CD14-positive monocyte (primary cell): ENCODE results near the gene CCDC33. TPM values are rescaled to one million over a fixed set of nuclear protein-coding genes. Genes with fewer than 3 reads are reported as not detected.

Experiments used
- DNase-seq, 3 donors: peaks; one replicate each; pipeline ENCODE4 v3.0.0-alpha.2; 2011 to 2022
- H2AFZ ChIP-seq: 2 replicates; pipeline ENCODE4 v1.6.0; 2012; ENCODE audit warnings: mild to moderate bottlenecking, low read depth, low read length, inconsistent platforms; ENCODE audit not compliant: insufficient read depth, poor library complexity, severe bottlenecking
- H3K27ac ChIP-seq, 2 donors: 1 replicate in 1 of 2; 2 replicates in 1 of 2; pipeline ENCODE4 v1.5.1; 2012 to 2013; ENCODE audit warnings: low read length in 2 of 2, control low read depth in 1 of 2, inconsistent platforms in 1 of 2, low read depth in 1 of 2, mild to moderate bottlenecking in 1 of 2
- H3K27me3 ChIP-seq, 2 donors: one replicate each; pipeline versions ENCODE4 v1.6.0 to v1.6.1; 2011 to 2013; ENCODE audit warnings: low read length in 2 of 2; ENCODE audit not compliant: control insufficient read depth in 2 of 2, insufficient read depth in 2 of 2
- H3K36me3 ChIP-seq, 2 donors: replicated peaks in 1 of 2; 1 replicate in 1 of 2; 2 replicates in 1 of 2; pipeline versions ENCODE4 v1.5.1 to v1.6.1; 2012 to 2013; ENCODE audit warnings: low read length in 2 of 2, control low read depth in 1 of 2, inconsistent platforms in 1 of 2, mild to moderate bottlenecking in 1 of 2; ENCODE audit not compliant: insufficient read depth in 2 of 2, control insufficient read depth in 1 of 2
- H3K4me1 ChIP-seq, 2 donors: 1 replicate in 1 of 2; 2 replicates in 1 of 2; pipeline versions ENCODE4 v1.5.1 to v1.6.1; 2012 to 2013; ENCODE audit warnings: low read length in 2 of 2, control low read depth in 1 of 2, inconsistent platforms in 1 of 2, mild to moderate bottlenecking in 1 of 2, moderate library complexity in 1 of 2; ENCODE audit not compliant: insufficient read depth in 2 of 2, control insufficient read depth in 1 of 2
- H3K4me2 ChIP-seq: replicated peaks from 2 replicates; pipeline ENCODE3; 2012; ENCODE audit warnings: low read length, moderate library complexity, mild to moderate bottlenecking; ENCODE audit not compliant: poor library complexity, severe bottlenecking; ENCODE audit errors: extremely low read depth
- H3K4me3 ChIP-seq, 3 experiments: fragments of 200-600 bp in 1 of 3; sonication (generic) in 1 of 3; replicated peaks in 1 of 3; 1 replicate in 2 of 3; 2 replicates in 1 of 3; pipeline ENCODE4 v1.5.1; 2011 to 2013; ENCODE audit warnings: low read length in 3 of 3, mild to moderate bottlenecking in 3 of 3, control low read depth in 2 of 3, low read depth in 2 of 3, inconsistent platforms in 1 of 3, moderate library complexity in 1 of 3
- H3K79me2 ChIP-seq: 2 replicates; pipeline ENCODE4 v1.6.0; 2012; ENCODE audit warnings: mild to moderate bottlenecking, control low read depth, inconsistent platforms, low read length, moderate library complexity; ENCODE audit not compliant: insufficient read depth
- H3K9ac ChIP-seq: 2 replicates; pipeline ENCODE4 v1.6.0; 2017; ENCODE audit warnings: low read length, mild to moderate bottlenecking; ENCODE audit not compliant: insufficient read depth, poor library complexity, severe bottlenecking
- H3K9me3 ChIP-seq, 2 donors: replicated peaks in 1 of 2; 1 replicate in 1 of 2; 2 replicates in 1 of 2; pipeline versions ENCODE4 v1.5.1 to v1.6.1; 2012 to 2013; ENCODE audit warnings: low read length in 2 of 2, control low read depth in 1 of 2; ENCODE audit not compliant: control insufficient read depth in 1 of 2, insufficient read depth in 1 of 2
- H4K20me1 ChIP-seq: 2 replicates; pipeline ENCODE4 v1.6.0; 2012; ENCODE audit warnings: mild to moderate bottlenecking, low read length, control low read depth, moderate library complexity; ENCODE audit not compliant: insufficient read depth
- H3K27ac Mint-ChIP-seq, 7 donors: one replicate each; pipeline ENCODE4 v1.8.0; 2020; ENCODE audit warnings: mild to moderate bottlenecking in 7 of 7, mixed read lengths in 7 of 7, moderate library complexity in 6 of 7, inconsistent platforms in 2 of 7
- H3K27me3 Mint-ChIP-seq, 3 donors: one replicate each; pipeline ENCODE4 v1.8.0; 2021 to 2022; ENCODE audit warnings: low read depth in 3 of 3, mild to moderate bottlenecking in 3 of 3, mixed read lengths in 3 of 3, moderate library complexity in 3 of 3, inconsistent platforms in 1 of 3
- H3K36me3 Mint-ChIP-seq, 2 donors: one replicate each; pipeline ENCODE4 v1.8.0; 2020; ENCODE audit warnings: mixed read lengths in 2 of 2, inconsistent platforms in 1 of 2, mild to moderate bottlenecking in 1 of 2
- H3K4me1 Mint-ChIP-seq: one replicate; pipeline ENCODE4 v1.8.0; 2020; ENCODE audit warnings: mild to moderate bottlenecking, mixed read lengths
- H3K4me3 Mint-ChIP-seq, 2 donors: one replicate each; pipeline ENCODE4 v1.8.0; 2020; ENCODE audit warnings: mild to moderate bottlenecking in 2 of 2, mixed read lengths in 2 of 2, moderate library complexity in 1 of 2
- H3K9me3 Mint-ChIP-seq, 7 donors: one replicate each; pipeline ENCODE4 v1.8.0; 2020 to 2022; ENCODE audit warnings: mixed read lengths in 7 of 7, mild to moderate bottlenecking in 6 of 7, moderate library complexity in 6 of 7, inconsistent platforms in 2 of 7
- WGBS: methylation state at CpG from one replicate; pipeline ENCODE4 v1.1.5; 2013; ENCODE audit warnings: missing lambda C conversion rate; ENCODE audit not compliant: insufficient coverage; 5-methylcytosine and 5-hydroxymethylcytosine counted together
- intact Hi-C, 2 donors: fragments of 100-400 bp; cut with micrococcal nuclease; formaldehyde crosslinking; loops; one replicate each; pipeline versions ENCODE4 v1.15.0 to v1.15.1; 2023
- polyA plus RNA-seq, 3 donors: library from polyadenylated mRNA; depleted of rRNA in 1 of 3; unstranded in 2 of 3; stranded (reverse) in 1 of 3; fragments of 300-500 nt in 2 of 3; fragments of >200 nt in 1 of 3; fragmentation: Illumina TruSeq in 2 of 3; gene quantifications; 1 replicate in 2 of 3; 2 replicates in 1 of 3; pipeline ENCODE4 v1.2.3, GENCODE V29; 2012 to 2021
- TF ChIP-seq, protein P1 (sequence below): fragments of 200-600 bp; IDR thresholded peaks from one replicate; pipeline ENCODE4 v1.8.0; 2022; ENCODE audit warnings: antibody characterized with exemption, mild to moderate bottlenecking

Gene CCDC33
- polyA plus RNA-seq, 3 donors: not detected

DNA sequence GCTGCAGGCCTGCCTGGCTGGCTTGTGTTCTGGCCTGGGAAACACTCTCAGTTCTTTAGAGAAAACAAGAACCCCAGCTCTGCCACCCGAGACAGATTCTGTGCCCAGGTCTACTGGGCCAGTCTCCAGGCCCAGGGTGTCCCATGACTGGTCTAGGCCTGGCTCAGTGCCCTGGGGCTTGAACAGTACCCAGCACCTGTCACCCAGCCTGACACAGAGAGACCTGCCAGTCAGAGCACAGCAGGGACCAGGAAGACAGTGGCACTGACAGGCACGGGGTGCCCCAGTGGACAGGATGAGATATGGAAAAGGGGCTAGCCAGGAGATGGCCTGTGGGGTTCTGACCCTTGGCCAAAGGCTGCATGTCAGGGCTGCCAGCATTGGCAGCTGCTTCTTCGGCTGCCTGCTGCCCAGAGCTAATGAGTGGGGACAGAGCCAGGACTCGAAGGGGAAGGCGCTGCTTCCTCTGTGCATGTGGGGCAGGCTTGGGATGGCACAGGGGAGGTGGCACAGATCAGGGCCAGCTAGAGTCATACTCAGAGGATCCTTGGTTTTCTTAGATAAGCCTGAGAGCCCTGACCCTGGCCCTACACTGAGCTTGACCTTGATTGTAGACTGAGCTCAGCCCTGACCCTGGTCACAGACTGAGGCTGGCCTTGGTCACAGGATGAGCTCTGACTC lies 15.1 kb downstream of the CCDC33 start:
- H3K27me3 Mint-ChIP-seq: peaks cover 13 to 16% (median 14%) of the 10 kb centered on the region in 3 donors
- TF ChIP-seq, protein P1, sequence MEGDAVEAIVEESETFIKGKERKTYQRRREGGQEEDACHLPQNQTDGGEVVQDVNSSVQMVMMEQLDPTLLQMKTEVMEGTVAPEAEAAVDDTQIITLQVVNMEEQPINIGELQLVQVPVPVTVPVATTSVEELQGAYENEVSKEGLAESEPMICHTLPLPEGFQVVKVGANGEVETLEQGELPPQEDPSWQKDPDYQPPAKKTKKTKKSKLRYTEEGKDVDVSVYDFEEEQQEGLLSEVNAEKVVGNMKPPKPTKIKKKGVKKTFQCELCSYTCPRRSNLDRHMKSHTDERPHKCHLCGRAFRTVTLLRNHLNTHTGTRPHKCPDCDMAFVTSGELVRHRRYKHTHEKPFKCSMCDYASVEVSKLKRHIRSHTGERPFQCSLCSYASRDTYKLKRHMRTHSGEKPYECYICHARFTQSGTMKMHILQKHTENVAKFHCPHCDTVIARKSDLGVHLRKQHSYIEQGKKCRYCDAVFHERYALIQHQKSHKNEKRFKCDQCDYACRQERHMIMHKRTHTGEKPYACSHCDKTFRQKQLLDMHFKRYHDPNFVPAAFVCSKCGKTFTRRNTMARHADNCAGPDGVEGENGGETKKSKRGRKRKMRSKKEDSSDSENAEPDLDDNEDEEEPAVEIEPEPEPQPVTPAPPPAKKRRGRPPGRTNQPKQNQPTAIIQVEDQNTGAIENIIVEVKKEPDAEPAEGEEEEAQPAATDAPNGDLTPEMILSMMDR: no peak
- Histone ChIP-seq H3K36me3 (no peaks in the 10 kb centered on the region), H3K4me3 (no peak overlapping the region), H3K9me3 (no peaks in the 10 kb centered on the region), H2AFZ (no peak overlapping the region), H3K9ac (no peak overlapping the region), H4K20me1 (no peaks in the 10 kb centered on the region), H3K79me2 (no peaks in the 10 kb centered on the region), H3K27ac (no peak overlapping the region), H3K27me3 (no peaks in the 10 kb centered on the region), H3K4me1 (no peaks in the 10 kb centered on the region), H3K4me2 (no peak overlapping the region)
- no peaks in the 10 kb centered on the region for H3K4me1 Mint-ChIP-seq
- H3K4me3 Mint-ChIP-seq: no peak overlapping the region
- no peaks in the 10 kb centered on the region for H3K9me3 Mint-ChIP-seq
- no peaks in the 10 kb centered on the region for H3K36me3 Mint-ChIP-seq
- no peak for DNase-seq
- H3K27ac Mint-ChIP-seq: no peak overlapping the region
- intact Hi-C loops: no loop called here
- 85% methylated on average over 5 of the region's 5 CpGs for WGBS

DNA sequence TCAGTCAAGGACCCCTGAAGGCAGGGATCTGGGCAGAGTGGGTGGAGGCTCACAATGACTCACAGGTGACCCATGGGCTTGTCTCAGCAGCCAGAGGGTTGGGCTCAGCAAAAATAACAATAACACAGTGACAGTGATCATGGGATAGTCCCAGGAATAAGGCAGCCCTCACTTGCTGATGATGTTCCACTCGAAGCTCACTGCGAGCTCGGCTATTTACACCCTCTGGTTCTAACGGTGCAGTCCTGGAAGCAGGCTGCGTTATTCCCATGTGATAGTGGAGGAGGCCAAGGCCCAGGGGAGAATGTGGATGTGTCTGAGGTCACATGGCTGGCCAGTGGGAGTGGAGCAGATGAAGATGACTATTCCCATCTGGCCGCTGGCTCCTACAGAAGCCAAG lies 16.2 kb downstream of the CCDC33 start:
- Mint-ChIP-seq H3K36me3 (no peaks in the 10 kb centered on the region), H3K4me1 (no peaks in the 10 kb centered on the region), H3K9me3 (no peaks in the 10 kb centered on the region), H3K4me3 (no peak overlapping the region), H3K27ac (no peak overlapping the region), H3K27me3 (peaks cover 8 to 11% (median 9%) of the 10 kb centered on the region in 3 donors)
- Histone ChIP-seq H3K4me1 (no peaks in the 10 kb centered on the region), H3K9ac (no peak overlapping the region), H3K4me2 (no peak overlapping the region), H3K79me2 (no peaks in the 10 kb centered on the region), H4K20me1 (no peaks in the 10 kb centered on the region), H2AFZ (no peak overlapping the region), H3K27me3 (no peaks in the 10 kb centered on the region), H3K27ac (no peak overlapping the region), H3K9me3 (no peaks in the 10 kb centered on the region), H3K36me3 (no peaks in the 10 kb centered on the region), H3K4me3 (no peak overlapping the region)
- intact Hi-C loops: no loop called here
- TF ChIP-seq, protein P1: no peak
- 89% methylated on average over 5 of the region's 6 CpGs for WGBS
- no peak for DNase-seq
